K562 (cell line): ENCODE data around the gene DIAPH1. TPM values are rescaled to one million over a fixed set of nuclear protein-coding genes. Genes with fewer than 3 reads are reported as not detected.

Experiments
- AFF4 ChIP-seq: sonication (generic); formaldehyde crosslinking; IDR thresholded peaks from 2 replicates; pipeline ENCODE4 v1.8.0; 2023; ENCODE audit warnings: mild to moderate bottlenecking, missing genetic modification reagents
- SNRNP70 ChIP-seq: fragments of 200-400 bp; formaldehyde crosslinking; optimal IDR thresholded peaks from 2 replicates; pipeline ENCODE3; 2017; ENCODE audit warnings: low read depth, low read length
- SPI1 ChIP-seq: IDR thresholded peaks from 2 replicates; pipeline ENCODE4 v1.6.1; 2011; ENCODE audit warnings: low read depth, low read length, control low read depth, borderline replicate concordance
- polyA plus RNA-seq, 8 experiments: library from polyadenylated mRNA; depleted of rRNA in 4 of 8; stranded (reverse) in 5 of 8; unstranded in 3 of 8; fragments of >200 nt; fragmentation: Nextera tagmentation in 2 of 8; fragmentation: Illumina TruSeq in 1 of 8; extraction: Ambion mirVana in 2 of 8; extraction: Trizol in 1 of 8; gene quantifications; 2 replicates each; pipeline versions ENCODE4 v1.2.1 to v1.2.3, GENCODE V29; 2011 to 2014; ENCODE audit warnings: inconsistent platforms in 1 of 8, missing spikeins in 1 of 8
- total RNA-seq, 7 experiments: library from RNA; depleted of rRNA in 6 of 7; stranded (reverse); fragments of >200 nt in 6 of 7; fragmentation: Illumina TruSeq in 2 of 7; extraction: Trizol in 2 of 7; gene quantifications; 2 replicates each; pipeline versions ENCODE4 v1.2.1 to v1.2.3, GENCODE V29; 2011 to 2021; ENCODE audit warnings: low replicate concordance in 1 of 7
- TF ChIP-seq, protein P1 (sequence below): fragments of 450-650 bp; IDR thresholded peaks from 2 replicates; pipeline ENCODE4 v1.6.1; 2016; ENCODE audit warnings: mild to moderate bottlenecking, moderate library complexity
- TF ChIP-seq, protein P2 (sequence below): fragments of 200-400 bp; formaldehyde crosslinking; IDR thresholded peaks from 2 replicates; pipeline ENCODE4 v1.6.1; 2017; ENCODE audit warnings: mild to moderate bottlenecking, low read depth, low read length, moderate library complexity
- TF ChIP-seq, protein P3 (sequence below): sonication (generic); formaldehyde crosslinking; IDR thresholded peaks from 2 replicates; pipeline ENCODE4 v1.8.0; 2022; ENCODE audit warnings: missing genetic modification reagents, mild to moderate bottlenecking, borderline replicate concordance

DIAPH1 gene
- total and polyA plus RNA-seq, 9 of the 15 experiments (the other 6 are each of a cell fraction or from before 2014, with no cell fraction given) = 60.8 to 328 (median 97.8) TPM

GRCh38 chr5:141465351-141465750 is 153.4 kb downstream of the DIAPH1 start (continued):
- TF ChIP-seq, protein P1, sequence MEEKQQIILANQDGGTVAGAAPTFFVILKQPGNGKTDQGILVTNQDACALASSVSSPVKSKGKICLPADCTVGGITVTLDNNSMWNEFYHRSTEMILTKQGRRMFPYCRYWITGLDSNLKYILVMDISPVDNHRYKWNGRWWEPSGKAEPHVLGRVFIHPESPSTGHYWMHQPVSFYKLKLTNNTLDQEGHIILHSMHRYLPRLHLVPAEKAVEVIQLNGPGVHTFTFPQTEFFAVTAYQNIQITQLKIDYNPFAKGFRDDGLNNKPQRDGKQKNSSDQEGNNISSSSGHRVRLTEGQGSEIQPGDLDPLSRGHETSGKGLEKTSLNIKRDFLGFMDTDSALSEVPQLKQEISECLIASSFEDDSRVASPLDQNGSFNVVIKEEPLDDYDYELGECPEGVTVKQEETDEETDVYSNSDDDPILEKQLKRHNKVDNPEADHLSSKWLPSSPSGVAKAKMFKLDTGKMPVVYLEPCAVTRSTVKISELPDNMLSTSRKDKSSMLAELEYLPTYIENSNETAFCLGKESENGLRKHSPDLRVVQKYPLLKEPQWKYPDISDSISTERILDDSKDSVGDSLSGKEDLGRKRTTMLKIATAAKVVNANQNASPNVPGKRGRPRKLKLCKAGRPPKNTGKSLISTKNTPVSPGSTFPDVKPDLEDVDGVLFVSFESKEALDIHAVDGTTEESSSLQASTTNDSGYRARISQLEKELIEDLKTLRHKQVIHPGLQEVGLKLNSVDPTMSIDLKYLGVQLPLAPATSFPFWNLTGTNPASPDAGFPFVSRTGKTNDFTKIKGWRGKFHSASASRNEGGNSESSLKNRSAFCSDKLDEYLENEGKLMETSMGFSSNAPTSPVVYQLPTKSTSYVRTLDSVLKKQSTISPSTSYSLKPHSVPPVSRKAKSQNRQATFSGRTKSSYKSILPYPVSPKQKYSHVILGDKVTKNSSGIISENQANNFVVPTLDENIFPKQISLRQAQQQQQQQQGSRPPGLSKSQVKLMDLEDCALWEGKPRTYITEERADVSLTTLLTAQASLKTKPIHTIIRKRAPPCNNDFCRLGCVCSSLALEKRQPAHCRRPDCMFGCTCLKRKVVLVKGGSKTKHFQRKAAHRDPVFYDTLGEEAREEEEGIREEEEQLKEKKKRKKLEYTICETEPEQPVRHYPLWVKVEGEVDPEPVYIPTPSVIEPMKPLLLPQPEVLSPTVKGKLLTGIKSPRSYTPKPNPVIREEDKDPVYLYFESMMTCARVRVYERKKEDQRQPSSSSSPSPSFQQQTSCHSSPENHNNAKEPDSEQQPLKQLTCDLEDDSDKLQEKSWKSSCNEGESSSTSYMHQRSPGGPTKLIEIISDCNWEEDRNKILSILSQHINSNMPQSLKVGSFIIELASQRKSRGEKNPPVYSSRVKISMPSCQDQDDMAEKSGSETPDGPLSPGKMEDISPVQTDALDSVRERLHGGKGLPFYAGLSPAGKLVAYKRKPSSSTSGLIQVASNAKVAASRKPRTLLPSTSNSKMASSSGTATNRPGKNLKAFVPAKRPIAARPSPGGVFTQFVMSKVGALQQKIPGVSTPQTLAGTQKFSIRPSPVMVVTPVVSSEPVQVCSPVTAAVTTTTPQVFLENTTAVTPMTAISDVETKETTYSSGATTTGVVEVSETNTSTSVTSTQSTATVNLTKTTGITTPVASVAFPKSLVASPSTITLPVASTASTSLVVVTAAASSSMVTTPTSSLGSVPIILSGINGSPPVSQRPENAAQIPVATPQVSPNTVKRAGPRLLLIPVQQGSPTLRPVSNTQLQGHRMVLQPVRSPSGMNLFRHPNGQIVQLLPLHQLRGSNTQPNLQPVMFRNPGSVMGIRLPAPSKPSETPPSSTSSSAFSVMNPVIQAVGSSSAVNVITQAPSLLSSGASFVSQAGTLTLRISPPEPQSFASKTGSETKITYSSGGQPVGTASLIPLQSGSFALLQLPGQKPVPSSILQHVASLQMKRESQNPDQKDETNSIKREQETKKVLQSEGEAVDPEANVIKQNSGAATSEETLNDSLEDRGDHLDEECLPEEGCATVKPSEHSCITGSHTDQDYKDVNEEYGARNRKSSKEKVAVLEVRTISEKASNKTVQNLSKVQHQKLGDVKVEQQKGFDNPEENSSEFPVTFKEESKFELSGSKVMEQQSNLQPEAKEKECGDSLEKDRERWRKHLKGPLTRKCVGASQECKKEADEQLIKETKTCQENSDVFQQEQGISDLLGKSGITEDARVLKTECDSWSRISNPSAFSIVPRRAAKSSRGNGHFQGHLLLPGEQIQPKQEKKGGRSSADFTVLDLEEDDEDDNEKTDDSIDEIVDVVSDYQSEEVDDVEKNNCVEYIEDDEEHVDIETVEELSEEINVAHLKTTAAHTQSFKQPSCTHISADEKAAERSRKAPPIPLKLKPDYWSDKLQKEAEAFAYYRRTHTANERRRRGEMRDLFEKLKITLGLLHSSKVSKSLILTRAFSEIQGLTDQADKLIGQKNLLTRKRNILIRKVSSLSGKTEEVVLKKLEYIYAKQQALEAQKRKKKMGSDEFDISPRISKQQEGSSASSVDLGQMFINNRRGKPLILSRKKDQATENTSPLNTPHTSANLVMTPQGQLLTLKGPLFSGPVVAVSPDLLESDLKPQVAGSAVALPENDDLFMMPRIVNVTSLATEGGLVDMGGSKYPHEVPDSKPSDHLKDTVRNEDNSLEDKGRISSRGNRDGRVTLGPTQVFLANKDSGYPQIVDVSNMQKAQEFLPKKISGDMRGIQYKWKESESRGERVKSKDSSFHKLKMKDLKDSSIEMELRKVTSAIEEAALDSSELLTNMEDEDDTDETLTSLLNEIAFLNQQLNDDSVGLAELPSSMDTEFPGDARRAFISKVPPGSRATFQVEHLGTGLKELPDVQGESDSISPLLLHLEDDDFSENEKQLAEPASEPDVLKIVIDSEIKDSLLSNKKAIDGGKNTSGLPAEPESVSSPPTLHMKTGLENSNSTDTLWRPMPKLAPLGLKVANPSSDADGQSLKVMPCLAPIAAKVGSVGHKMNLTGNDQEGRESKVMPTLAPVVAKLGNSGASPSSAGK = no peak
- TF ChIP-seq, protein P2, sequence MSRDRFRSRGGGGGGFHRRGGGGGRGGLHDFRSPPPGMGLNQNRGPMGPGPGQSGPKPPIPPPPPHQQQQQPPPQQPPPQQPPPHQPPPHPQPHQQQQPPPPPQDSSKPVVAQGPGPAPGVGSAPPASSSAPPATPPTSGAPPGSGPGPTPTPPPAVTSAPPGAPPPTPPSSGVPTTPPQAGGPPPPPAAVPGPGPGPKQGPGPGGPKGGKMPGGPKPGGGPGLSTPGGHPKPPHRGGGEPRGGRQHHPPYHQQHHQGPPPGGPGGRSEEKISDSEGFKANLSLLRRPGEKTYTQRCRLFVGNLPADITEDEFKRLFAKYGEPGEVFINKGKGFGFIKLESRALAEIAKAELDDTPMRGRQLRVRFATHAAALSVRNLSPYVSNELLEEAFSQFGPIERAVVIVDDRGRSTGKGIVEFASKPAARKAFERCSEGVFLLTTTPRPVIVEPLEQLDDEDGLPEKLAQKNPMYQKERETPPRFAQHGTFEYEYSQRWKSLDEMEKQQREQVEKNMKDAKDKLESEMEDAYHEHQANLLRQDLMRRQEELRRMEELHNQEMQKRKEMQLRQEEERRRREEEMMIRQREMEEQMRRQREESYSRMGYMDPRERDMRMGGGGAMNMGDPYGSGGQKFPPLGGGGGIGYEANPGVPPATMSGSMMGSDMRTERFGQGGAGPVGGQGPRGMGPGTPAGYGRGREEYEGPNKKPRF = no peak
- no peak for TF ChIP-seq SPI1
- TF ChIP-seq, protein P3, sequence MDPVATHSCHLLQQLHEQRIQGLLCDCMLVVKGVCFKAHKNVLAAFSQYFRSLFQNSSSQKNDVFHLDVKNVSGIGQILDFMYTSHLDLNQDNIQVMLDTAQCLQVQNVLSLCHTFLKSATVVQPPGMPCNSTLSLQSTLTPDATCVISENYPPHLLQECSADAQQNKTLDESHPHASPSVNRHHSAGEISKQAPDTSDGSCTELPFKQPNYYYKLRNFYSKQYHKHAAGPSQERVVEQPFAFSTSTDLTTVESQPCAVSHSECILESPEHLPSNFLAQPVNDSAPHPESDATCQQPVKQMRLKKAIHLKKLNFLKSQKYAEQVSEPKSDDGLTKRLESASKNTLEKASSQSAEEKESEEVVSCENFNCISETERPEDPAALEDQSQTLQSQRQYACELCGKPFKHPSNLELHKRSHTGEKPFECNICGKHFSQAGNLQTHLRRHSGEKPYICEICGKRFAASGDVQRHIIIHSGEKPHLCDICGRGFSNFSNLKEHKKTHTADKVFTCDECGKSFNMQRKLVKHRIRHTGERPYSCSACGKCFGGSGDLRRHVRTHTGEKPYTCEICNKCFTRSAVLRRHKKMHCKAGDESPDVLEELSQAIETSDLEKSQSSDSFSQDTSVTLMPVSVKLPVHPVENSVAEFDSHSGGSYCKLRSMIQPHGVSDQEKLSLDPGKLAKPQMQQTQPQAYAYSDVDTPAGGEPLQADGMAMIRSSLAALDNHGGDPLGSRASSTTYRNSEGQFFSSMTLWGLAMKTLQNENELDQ (CRISPR knock-in tag) = no peak
- no peak for TF ChIP-seq SNRNP70
- TF ChIP-seq AFF4 (CRISPR knock-in tag) = no peak
